GM15510 (cell line): ENCODE results near the gene LIFR.

ENCODE experiments used
- POLR2A ChIP-seq: IDR thresholded peaks from 3 replicates; pipeline ENCODE4 v1.6.1; 2011; ENCODE audit warnings: borderline replicate concordance; ENCODE audit not compliant: insufficient read length; ENCODE audit errors: extremely low read depth

The LIFR gene

GRCh38 chr5:38590838-38591522, 34.5 kb upstream of the LIFR start:
- no peak for TF ChIP-seq POLR2A

GRCh38 chr5:38589629-38590028, 33.2 kb upstream of the LIFR start:
- TF ChIP-seq POLR2A: no peak

GRCh38 chr5:38585816-38586215, 29.4 kb upstream of the LIFR start:
- no peak for TF ChIP-seq POLR2A

- TF ChIP-seq POLR2A: no peak
Observed at GRCh38 chr5:38583500-38583899, 27.1 kb upstream of the LIFR start.

- no peak for TF ChIP-seq POLR2A
Observed at GRCh38 chr5:38582975-38583319, 26.5 kb upstream of the LIFR start.

- no peak for TF ChIP-seq POLR2A
Observed at GRCh38 chr5:38582293-38582974, 26.0 kb upstream of the LIFR start.

GRCh38 chr5:38581597-38581996, 25.2 kb upstream of the LIFR start:
- no peak for TF ChIP-seq POLR2A

- no peak for TF ChIP-seq POLR2A
Observed at GRCh38 chr5:38579105-38579504, 22.7 kb upstream of the LIFR start.

- TF ChIP-seq POLR2A: no peak
Observed at GRCh38 chr5:38576961-38577684, 20.7 kb upstream of the LIFR start.

- TF ChIP-seq POLR2A: no peak
Observed at GRCh38 chr5:38576442-38576841, 20.0 kb upstream of the LIFR start.

- no peak for TF ChIP-seq POLR2A
Observed at GRCh38 chr5:38575476-38575875, 19.0 kb upstream of the LIFR start.

- TF ChIP-seq POLR2A: no peak
Observed at GRCh38 chr5:38574009-38574408, 17.6 kb upstream of the LIFR start.

- no peak for TF ChIP-seq POLR2A
Observed at GRCh38 chr5:38573521-38573920, 17.1 kb upstream of the LIFR start.

- TF ChIP-seq POLR2A: no peak
Observed at GRCh38 chr5:38569180-38569579, 12.7 kb upstream of the LIFR start.

GRCh38 chr5:38563624-38564023, 7.2 kb upstream of the LIFR start:
- TF ChIP-seq POLR2A: no peak
